Amniotic epithelial cell (primary cell): ENCODE results near the gene PPL.
A peak's percentile ranks its signal among the peaks of the same experiment; 100 is the strongest.
"Not testable (repeated sequence)": the region's sequence is repeated elsewhere in the genome, so short reads cannot be mapped to it uniquely, and the experiment has no call there.

Experiments
- DNase-seq: peaks from one replicate; pipeline ENCODE4 v3.0.0-alpha.2; 2010; ENCODE audit warnings: low read depth

Gene PPL

DNA sequence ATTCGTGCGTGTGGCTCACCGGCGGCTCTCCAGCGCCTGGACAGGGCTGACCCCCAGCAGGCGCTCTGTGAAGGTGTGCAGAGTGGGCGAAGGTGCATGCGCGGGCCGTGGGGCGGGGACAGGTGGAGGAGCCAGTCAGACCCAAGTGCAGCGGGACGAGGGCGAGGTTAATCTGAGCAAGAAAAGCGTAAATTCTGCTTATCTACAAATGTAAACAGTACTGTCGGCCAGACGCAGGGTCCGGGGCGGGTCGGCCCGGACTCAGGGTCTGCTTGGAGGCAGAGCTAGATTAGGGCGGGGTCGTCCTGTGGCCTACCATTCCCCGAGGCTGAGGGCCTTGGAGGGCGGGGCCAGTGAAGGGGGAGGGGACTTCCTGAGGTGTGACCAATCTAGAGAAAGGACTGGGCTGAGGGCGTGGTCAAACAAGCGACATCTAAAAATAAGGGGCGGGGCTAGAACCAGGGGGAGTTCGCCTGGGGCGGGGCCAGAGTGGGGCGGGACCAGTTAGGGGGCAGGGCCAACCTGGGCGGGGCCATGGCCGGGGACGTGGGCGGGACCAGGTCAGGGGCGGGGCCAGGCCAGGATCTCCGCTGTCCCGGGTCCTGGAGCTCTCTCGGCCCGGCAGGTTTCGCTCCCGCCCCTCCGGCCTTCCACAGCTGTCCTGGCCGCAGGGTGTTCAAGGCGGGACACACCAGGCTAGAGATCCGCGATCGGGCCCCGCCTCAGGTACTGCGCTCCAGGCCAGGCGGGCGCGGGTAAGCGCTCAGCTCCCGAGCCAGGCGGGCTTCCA lies 21.0 kb upstream of the PPL start, which contains the start of gene SEC14L5:
SEC14L5 (plus strand) TSS at position 611 of the 790 bp plus-strand sequence. CDS start 994 bp downstream, outside the sequence.
- peak; percentile 94 for DNase-seq

DNA sequence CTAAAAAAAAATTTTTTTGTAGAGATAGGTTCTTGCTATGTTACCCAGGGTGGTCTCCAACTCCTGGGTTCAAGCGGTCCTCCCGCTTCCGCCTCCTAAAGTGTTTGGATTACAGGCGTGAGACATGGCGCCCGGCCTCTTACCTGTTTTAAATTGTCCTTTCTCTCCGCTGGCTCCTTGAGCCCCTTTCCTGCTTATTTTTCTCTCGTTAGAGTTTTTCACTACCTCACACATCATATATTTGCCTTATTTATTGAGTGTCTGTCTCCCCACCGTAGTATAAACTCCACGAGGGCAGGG lies 20.4 kb upstream of the PPL start:
- no peak for DNase-seq

DNA sequence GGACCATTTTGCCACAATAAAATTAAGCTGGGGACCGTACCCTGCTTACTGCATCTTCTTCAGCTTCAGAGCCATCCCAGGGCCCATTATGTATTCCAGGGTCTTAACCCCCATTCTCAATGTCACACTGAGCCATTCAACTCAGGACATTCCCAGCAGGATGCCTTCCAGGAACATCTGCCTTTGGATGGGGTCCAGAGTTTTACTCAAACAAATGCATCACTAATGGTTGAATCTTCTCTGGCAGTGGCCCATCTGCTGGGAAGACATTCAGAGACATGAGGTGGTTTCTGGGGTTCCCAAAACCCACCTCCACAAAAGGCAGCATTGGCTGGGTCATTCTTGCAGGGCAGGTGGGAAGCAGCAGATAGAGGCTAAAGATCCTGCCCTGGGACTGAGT lies 17.8 kb upstream of the PPL start:
- DNase-seq, result no peak

DNA sequence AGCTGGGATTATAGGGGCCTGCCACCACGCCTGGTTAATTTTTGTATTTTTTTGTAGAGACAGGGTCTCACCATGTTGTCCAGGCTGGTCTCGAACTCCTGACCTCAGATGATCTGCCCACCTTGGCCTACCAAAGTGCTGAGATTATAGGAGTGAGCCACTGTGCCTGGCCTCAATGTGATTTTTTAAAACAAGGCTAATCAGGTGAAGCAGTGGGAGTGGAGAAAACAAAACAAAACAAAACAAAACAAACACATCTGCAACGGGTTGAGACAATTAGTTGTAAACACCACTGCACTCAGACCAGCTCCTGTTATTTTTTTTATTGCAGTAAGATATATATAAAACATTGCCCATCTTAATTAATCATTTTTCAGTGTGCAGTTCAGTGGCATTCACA lies 14.6 kb upstream of the PPL start:
- DNase-seq, result not testable (repeated sequence)

DNA sequence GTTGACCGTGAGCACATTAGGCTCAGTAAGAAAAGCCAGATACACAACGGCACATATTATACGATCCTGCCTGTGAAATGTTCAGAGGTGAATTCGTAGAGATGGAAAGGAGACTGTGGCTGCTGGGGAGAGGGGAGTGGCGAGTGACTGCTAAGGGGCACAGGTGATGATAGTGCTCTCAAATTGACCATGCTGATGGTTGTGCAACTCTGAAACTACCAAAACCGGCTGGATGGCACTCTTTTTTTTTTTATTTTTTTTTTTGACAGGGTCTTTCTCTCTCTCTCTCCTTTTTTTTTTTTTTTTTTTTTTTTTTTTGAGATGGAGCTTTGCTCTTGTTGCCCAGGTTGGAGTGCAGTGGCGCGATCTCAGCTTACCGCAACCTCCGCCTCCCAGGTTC lies 13.0 kb upstream of the PPL start:
- DNase-seq, result no peak

DNA sequence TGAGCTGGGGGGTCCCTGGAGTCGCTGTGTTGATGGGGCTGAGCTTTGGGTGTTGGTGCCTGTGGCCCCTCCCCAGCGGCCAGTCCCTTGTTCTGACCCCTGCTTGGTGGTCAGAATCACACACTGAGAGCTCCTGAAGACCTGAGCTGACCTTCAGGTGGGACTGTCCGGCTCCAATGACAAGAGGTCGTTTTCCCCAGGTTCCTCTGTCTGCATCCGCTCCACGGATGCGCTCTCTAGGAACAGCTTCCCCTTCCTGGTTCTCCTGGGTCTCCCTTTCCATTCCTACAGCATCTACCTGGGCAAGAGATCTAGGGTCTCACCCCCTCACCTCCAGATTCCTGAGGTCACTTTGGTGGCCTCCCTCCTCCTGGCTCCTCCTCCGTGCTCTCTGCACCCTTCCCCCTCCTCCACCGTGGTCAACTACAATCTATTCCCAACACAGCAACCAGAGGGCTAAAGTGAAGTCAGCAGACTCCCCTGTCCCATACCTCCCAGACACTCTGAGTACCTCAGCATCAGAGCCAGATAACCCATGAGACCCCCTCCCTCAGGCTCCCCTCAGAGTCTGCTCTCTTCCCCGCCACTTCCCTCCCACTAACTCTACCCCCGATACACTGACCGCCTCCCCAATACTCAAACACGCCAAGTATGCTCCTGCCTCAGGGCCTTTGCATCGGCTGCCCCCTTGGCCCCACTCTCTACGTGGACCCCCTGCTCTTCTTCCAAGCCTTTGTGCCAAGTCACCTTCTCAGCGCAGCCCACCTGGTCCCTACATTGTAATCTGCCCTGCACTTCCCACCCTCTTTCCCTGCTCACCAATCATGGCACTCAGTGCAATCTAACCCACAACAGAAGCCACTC lies 12.2 kb upstream of the PPL start:
- no peak for DNase-seq

DNA sequence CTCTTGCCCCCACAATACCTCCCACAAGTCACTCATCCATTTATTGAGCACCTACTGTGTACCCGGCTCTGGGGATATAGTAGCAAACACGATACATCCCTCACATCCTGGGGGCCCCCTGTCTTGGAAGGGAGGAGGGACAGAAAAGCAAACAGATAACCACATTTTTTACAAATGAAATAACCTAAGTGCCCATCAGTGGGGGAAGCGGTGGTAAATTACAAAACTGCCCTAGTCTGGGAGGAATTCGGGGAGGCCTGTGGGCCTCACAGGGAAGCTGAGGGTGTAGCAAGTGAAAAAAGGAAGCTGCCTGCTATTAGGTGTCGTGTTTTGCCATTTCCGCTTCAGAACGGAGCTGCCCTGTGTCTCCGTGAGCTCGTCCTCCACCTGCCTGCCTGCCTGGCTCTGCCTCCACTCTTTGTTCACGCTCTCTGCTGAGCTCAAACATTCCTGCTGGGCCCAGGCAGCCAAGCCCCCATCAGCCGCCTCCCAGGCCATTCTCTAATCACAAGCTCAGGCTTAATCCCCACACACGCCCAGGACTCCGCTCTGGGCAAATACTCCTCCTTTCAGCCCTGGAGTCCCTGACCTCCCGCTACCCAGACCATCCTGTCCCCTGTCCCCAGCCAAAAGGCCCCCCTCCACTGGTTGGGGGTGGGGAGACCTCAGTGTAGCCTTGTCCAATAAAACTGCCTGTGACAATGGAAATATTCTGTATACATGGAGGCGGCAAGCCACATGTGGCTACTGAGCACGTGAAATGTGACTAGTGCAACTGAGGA lies 11.0 kb upstream of the PPL start:
- DNase-seq, result peak; percentile 68

DNA sequence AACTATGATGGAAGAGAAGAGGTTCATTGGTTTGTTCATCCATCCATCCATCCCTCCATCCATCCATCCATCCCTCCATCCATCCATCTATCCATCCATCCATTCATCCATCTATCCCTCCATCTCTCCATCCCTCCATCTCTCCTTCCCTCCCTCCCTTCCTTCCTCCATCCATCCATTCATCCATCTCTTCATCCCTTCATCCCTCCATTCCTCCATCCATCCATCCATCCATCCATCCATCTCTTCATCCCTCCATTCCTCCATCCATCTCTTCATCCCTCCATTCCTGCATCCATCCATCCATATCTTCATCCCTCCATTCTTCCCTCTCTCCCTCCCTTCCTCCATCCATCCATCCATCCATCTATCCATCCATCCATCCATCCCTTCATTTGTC lies 10.0 kb upstream of the PPL start:
- DNase-seq, result no peak

DNA sequence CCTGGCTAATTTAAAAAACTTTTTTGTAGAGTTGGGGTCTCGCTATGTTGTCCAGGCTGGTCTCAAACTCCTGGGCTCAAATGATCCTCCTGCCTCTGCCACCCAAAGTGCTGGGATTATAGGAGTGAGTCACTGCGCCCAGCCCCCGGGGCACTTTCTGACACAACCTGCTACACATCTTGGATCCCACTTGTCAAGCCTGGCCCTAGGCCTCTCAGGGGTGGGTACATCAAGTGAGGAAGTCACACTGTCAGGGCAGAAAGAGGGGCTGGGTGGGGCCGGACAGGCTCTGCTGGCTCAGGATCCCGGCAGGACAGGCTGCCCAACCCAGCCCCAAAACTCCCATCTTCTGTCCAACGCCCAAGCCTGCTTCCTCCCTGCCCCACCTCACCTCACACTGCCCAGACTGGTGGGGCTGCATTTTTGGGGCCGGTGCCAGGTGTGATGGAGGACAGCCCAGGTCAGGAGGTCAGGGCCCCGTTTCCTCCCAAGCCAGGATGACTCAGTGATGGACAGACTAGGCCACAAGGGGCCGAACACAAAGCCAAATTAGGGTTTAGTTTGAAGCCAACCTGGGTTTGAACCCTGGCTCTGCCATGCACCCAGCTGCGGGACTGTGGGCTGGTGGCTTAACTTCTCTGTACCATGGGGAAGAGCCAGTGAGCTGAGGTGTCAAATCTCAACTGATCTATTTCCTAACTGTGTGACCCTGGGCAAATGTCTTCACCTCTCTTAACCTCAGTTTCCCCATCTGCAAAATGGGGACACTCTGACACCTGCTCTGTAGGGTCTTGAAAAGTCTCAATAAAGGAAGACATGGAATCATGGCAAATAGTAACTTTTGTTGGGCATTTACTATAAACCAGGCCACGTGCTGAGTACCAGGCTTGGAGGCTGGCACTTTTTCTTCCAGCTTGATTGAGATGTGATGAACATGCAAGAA lies 8.9 kb upstream of the PPL start:
- DNase-seq, result no peak

DNA sequence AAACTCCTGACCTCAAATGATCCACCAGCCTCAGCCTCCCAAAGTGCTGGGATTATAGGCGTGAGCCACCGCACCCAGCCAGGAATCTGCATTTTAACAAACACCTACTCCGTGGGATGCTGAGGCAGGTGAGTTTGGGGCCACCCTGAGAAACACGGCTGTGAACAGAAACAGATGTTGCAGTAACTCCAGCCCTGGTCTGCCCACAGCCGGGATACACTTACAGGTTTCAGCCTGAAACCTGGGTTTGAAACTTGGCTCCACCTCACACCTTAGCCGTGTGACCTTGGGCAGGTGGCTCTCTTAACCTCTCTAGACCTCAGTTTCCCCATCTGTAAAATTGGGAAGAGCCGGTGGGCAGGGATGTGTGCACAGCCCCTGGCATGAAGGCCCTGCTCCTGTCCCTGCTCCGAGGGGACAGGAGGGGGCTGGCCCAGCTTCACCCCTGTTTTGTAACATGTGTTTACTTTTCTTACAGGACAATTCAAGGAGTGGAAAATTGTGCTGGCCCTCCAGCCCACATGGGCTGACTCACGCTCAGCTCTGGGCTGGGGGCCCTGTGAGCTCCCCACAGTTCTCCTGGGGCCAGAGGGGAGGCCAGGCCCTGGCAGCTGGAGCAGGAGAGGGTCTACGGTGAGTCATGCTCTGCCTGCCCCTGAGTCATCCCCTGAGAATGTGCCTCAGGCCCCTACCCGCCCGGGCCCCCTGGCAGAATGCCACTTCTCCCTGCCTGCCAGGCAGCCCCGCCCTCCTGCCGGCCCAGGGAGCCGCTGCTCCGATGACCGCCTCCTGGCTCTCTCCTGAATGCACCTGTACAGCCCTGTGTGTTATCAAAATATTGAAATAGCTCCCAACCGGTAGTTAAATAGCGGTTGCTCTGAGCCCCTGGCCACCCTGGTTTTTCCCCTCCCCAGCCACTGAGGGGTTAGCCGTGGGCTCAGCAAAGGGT lies 7.7 kb upstream of the PPL start:
- peak; percentile 96 for DNase-seq

DNA sequence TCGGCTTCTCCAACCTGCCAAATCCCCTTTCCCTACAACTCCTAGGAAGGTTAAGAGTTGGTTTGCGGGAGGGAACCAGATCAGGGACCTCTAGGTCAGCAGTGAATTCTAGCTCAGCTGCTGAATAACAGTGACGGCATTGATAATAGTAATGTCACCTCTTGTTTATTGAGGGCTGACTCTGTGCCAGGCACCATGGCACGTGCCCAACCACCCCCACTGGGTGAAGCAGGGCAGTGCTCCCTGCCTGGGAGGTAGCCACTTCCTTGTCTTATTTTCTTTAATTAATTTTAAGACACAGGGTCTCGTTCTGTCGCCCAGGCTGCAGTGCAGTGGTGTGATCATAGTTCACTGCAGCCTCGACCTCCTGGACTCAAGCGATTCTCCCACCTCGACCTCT lies 5.5 kb upstream of the PPL start:
- no peak for DNase-seq

DNA sequence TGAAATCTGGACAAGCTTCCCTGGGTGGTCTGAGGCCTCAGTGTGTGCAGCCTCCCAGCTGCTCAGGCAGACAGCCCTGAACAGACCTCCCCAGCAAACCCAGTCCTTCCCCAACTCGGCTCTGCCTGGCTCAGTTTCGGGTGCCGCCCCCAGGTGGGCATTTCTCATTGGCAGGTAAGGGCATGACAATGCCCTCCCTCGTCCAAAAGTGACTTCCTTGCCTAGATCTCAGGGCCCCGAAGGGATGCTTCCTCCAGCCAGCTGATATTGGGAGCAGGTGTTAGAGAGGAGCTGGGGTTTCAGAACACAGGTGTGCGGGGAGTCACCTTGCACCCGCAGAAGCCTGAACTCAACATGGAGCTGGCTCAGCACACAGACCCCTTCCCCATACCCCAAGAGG lies 3.8 kb upstream of the PPL start:
- DNase-seq, result no peak

DNA sequence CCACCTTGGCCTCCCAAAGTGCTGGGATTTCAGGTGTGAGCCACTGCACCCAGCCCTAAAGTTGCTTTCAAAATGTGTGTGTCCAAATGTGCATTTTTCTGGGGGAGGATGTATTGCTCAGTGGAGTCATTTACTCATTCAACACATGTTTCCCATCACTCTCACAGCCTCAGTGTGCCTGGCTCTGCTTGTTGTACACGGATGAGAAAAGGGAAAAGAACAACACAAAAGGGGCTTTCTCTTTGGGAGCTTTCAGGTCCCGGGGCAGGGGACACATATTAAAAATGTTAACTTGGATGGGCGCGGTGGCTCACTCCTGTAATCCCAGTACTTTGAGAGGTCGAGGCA lies 1.7 kb upstream of the PPL start:
- DNase-seq, result peak; percentile 65

DNA sequence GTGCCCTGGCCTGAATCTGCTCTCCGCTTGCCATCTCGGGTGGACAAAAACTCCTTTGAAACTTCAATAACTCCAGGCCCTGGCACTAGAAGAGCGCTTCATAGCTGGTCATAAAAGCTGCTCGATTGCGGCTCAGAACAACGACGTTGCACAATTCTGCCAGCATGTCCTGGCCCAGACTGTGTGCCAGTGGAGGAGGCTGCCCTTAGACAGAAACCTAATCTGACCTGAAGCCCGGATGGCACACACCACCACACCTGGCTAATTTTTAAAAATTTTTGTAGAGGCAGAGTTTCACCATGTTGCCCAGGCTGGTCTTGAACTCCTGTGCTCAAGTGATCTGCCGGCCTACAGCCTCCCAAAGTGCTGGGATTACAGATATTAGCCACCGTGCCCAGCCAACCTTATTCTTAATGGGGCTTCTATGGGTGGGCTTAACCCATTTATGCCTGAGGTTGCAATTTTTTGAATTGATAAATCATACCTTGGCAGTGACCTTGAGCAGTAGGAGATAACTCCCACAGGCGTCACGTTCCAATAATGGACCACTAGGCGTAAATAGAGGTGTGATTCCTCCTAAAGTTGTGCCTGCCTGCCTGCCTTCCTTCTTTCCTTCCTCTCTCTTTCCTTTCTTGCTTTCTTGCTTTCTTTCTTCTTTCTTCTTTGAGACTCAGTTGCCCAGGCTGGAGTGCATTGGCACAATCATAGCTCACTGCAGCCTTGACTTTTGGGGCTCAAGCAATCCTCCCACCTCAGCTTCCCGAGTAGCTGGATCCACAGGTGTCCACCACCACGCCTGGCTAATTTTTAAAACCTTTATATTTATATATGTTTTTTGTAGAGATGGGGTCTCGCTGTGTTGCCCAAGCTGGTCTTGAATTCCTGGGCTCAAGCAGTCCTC lies 1.1 kb upstream of the PPL start:
- no peak for DNase-seq

DNA sequence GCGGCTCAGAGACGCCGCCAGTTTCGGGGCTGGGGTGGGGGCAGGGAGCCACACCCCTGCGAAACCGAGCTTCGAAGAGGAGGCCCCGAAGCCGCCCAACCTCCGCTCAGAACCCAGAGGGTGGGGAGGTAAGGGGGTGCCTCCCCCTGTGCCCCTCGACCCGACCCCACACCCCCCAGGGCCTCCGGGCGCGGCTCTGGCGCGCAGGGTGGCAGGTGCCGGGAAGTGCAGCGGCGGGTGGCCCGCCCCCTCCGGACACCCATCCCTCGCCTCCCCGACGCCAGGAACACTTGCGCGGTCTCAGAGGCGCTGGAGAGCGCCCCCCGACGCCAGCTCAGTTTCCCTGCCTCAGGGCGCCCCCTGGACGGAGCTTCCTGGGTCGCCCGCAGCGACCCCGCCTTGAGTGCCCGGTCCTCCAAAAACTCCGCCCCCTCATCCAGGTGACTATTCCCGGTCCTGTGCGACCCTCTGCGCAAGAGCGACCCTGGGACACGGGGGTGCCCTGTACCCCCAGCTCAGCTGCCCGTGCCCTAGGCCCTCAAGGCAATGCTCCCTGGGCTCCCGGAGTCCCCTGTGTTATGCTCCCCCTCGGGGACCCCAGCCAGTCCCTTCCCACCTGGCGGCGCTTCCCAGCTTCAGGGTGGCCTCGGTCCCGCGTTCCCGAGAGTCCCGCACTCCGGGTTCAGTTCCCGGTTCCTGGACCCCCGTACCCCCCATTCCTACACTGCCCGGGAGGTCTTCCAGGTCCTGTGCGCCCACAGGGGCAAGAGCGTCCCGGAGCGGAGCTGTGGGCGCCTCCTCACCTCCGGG lies 562 bp downstream of the PPL start:
- no peak for DNase-seq

DNA sequence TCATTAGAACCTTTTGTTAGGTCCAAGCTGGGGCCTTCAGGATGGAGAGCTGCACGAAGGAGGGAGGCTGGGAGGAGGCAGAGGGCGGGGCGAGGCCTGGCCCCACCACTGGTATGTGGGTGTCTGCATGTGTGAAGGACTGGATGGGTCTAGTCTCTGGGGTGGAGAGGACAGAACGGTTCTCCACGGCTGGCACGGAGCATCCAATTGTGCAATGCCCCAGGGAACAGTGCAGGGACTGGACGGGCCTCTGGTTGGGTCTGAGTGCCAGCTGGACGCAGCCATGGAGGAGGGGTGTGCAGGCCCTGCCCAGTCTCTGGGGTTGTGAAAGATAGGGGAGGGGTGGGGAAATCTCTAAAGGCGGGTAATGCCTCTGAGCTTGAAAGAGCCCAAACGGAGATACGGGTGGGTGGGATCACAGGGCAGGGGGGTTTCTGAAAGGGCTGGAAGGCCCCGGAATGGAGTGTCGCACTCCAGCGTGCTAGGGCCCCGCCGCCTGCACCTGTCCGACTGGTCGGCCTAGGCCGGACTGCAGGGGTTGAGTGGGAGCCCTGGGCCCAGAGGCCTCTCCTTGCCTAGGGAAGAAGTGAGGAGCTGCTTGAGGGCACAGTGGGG lies 1.6 kb downstream of the PPL start:
- DNase-seq, result peak; percentile 82

DNA sequence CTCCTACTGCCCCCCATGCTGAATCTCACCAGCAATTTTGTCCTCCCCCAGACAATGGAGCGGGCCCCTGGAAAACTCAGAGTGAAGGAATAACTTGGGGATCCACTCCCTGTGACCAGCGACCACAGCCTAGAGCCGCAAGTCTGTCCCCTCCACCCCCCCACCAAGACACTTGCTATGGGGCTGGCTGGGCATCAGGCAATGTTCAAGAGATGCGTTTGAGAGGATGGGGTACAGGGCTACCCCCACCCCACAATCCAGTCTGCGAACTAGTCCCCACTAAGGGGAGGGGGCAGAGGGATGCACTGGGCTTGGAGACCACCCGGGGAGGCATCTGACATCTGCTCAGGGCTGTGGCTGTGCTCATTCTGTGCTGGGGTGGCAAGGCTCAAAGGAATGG lies 2.4 kb downstream of the PPL start:
- DNase-seq, result no peak

DNA sequence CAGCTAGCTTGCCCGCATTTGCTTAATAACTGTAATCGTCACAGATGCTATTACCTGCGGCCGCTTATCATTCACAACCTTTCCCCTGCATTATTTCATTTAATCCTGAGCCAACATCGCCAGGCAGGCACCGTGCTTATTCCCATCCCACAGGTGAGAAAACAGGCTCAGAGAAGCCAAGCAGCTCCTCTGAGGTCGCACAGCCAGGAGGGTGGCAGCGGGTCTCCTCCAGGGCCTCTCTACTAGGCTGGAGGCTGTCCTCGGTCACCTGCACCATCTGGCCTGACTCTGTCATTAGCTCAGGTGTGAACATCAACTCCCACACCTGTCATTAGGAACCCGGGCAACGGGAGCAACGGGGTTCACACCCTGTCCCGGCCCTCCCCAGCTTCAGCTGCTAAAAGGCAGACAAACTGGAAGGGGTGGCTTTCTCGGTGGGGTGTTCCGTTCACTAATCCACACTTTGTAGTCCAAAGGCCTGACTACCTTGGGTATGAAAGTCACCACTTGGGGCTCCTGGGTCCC lies 3.0 kb downstream of the PPL start:
- no peak for DNase-seq
